Spinal cord (tissue), 10 donors: Measurements from ENCODE around the gene DIP2B. TPM values are rescaled to one million over a fixed set of nuclear protein-coding genes. Genes with fewer than 3 reads are reported as not detected.
"Not testable (repeated sequence)": the region's sequence is repeated elsewhere in the genome, so short reads cannot be mapped to it uniquely, and the experiment has no call there.

Experiments used
- DNase-seq, 6 donors: peaks; one replicate each; pipeline versions ENCODE4 v3.0.0 to v3.0.0-alpha.2; 2013 to 2015; ENCODE audit warnings: low spot score in 6 of 6, low read depth in 4 of 6
- H3K27ac ChIP-seq: one replicate; pipeline ENCODE4 v1.5.1; 2013; ENCODE audit warnings: low read depth, low read length, control low read depth
- H3K27me3 ChIP-seq: one replicate; pipeline ENCODE4 v1.6.1; 2013; ENCODE audit warnings: low read length; ENCODE audit not compliant: control insufficient read depth, insufficient read depth
- H3K36me3 ChIP-seq: one replicate; pipeline ENCODE4 v1.6.1; 2013; ENCODE audit warnings: low read length; ENCODE audit not compliant: control insufficient read depth, insufficient read depth
- H3K4me1 ChIP-seq: one replicate; pipeline ENCODE4 v1.6.1; 2013; ENCODE audit warnings: low read length; ENCODE audit not compliant: control insufficient read depth, insufficient read depth
- H3K4me3 ChIP-seq: one replicate; pipeline ENCODE4 v1.5.1; 2013; ENCODE audit warnings: low read depth, low read length, control low read depth
- H3K9me3 ChIP-seq: one replicate; pipeline ENCODE4 v1.6.1; 2013; ENCODE audit warnings: low read length; ENCODE audit not compliant: control insufficient read depth, insufficient read depth
- WGBS: methylation state at CpG from one replicate; pipeline ENCODE4 v1.1.5; 2013; ENCODE audit warnings: missing lambda C conversion rate; ENCODE audit not compliant: insufficient coverage; 5-methylcytosine and 5-hydroxymethylcytosine counted together
- long read RNA-seq, 4 donors: transcript quantifications; one replicate each; lab custom pipeline, GENCODE V29; 2026
- polyA plus RNA-seq, 2 donors: library from polyadenylated mRNA; unstranded; fragments of 120-200 nt; gene quantifications; one replicate each; pipeline ENCODE4 v1.2.1, GENCODE V29; 2013; ENCODE audit not compliant: insufficient read length in 2 of 2
- total RNA-seq, 2 donors: library from RNA; depleted of rRNA in 1 of 2; stranded (reverse); fragments of 120-200 nt in 1 of 2; fragments of >200 nt in 1 of 2; gene quantifications; one replicate each; pipeline versions ENCODE4 v1.2.3 to v1.2.4, GENCODE V29; 2013 to 2014
- donor health status: healthy.

DIP2B gene, protein sequence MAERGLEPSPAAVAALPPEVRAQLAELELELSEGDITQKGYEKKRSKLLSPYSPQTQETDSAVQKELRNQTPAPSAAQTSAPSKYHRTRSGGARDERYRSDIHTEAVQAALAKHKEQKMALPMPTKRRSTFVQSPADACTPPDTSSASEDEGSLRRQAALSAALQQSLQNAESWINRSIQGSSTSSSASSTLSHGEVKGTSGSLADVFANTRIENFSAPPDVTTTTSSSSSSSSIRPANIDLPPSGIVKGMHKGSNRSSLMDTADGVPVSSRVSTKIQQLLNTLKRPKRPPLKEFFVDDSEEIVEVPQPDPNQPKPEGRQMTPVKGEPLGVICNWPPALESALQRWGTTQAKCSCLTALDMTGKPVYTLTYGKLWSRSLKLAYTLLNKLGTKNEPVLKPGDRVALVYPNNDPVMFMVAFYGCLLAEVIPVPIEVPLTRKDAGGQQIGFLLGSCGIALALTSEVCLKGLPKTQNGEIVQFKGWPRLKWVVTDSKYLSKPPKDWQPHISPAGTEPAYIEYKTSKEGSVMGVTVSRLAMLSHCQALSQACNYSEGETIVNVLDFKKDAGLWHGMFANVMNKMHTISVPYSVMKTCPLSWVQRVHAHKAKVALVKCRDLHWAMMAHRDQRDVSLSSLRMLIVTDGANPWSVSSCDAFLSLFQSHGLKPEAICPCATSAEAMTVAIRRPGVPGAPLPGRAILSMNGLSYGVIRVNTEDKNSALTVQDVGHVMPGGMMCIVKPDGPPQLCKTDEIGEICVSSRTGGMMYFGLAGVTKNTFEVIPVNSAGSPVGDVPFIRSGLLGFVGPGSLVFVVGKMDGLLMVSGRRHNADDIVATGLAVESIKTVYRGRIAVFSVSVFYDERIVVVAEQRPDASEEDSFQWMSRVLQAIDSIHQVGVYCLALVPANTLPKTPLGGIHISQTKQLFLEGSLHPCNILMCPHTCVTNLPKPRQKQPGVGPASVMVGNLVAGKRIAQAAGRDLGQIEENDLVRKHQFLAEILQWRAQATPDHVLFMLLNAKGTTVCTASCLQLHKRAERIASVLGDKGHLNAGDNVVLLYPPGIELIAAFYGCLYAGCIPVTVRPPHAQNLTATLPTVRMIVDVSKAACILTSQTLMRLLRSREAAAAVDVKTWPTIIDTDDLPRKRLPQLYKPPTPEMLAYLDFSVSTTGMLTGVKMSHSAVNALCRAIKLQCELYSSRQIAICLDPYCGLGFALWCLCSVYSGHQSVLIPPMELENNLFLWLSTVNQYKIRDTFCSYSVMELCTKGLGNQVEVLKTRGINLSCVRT (N-terminal part only)
- 10 to 100 TPM; 50.0 to 90.8 TPM for total RNA-seq
- polyA plus RNA-seq, result 10 to 100 TPM; 41.8 to 58.0 TPM
- long read RNA-seq, donor 1, full-length matches to known transcripts, result 7 of 13 reads
- long read RNA-seq, donor 1, partial matches to known transcripts, result 6 of 13 reads
- long read RNA-seq, donor 1, other reads (novel, unspliced or antisense), result 0 of 13 reads
- long read RNA-seq, donor 2, partial matches to known transcripts, result 13 of 15 reads
- long read RNA-seq, donor 2, other reads (novel, unspliced or antisense), result 0 of 15 reads
- long read RNA-seq, donor 3, full-length matches to known transcripts, result 3 of 36 reads
- long read RNA-seq, donor 3, partial matches to known transcripts, result 33 of 36 reads
- long read RNA-seq, donor 3, other reads (novel, unspliced or antisense), result 0 of 36 reads
- long read RNA-seq, donor 4, partial matches to known transcripts, result 12 of 12 reads
- long read RNA-seq, donor 4, other reads (novel, unspliced or antisense), result 0 of 12 reads

DNA sequence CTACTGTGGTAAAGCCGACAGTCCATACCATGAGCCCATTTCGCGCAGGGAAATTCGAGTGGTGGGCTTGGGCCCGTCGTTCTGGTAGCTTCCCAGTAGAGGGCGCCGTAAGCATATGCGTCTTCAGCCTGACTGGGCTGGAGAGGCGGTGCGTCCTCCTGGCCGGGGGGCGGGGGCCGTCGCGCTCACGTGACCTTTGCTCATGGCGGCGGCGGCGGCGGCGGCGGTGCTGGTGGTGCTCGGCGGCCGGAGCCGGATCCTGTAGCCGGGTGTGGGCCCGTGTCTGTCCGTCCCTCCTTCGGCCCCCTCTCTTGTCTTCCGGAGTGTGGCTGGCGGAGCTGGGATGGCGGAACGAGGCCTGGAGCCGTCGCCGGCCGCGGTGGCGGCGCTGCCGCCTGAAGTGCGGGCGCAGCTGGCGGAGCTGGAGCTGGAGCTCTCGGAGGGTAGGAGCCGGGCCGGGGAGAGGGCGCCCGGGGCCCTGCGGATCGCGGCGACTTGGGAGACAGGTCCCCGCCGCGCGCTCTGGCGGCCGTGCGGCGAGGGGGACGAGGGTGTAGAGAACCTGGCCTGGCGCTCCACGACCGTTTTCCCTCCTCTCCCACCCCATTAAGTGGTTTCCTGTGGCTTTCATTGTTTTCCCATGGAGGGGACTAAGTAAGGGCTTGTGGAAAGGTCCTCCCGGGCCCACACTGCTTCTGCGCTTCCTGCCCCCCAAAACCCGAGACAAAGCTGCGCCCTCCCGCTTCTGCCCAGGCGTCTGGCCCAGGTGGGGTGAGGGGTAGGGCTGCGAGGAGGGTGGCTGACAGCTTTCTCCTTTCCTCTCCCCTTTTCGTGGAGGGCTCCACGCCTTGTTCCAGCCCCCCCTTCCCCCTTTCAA is at the start of gene DIP2B:
DIP2B (plus strand) TSS at position 188 of the 877 bp plus-strand sequence; CDS start at position 344, 156 bp downstream.
- H3K27me3 ChIP-seq, result no peaks in the 10 kb centered on the region
- peak within 1 kb of the TSS; percentile 93 for H3K27ac ChIP-seq
- no peaks in the 10 kb centered on the region for H3K36me3 ChIP-seq
- peak; percentile 68 to 98 (median 91) for DNase-seq
- H3K4me1 ChIP-seq, result peaks cover 13% of the 10 kb centered on the region
- peak within 1 kb of the TSS; percentile 87 for H3K4me3 ChIP-seq
- under 1% methylated on average over 68 of the region's 77 CpGs for WGBS
- no peaks in the 10 kb centered on the region for H3K9me3 ChIP-seq

- peaks cover 22% of the 10 kb centered on the region for H3K36me3 ChIP-seq
- no peaks in the 10 kb centered on the region for H3K27me3 ChIP-seq
- no peak overlapping the region for H3K4me3 ChIP-seq
- no peak for DNase-seq
- H3K9me3 ChIP-seq, result no peaks in the 10 kb centered on the region
- no peak overlapping the region for H3K27ac ChIP-seq
- no peaks in the 10 kb centered on the region for H3K4me1 ChIP-seq
Observed at GRCh38 chr12:50458606-50459005, 46.2 kb upstream of the DIP2B start.

- peaks cover 46% of the 10 kb centered on the region for H3K36me3 ChIP-seq
Observed at GRCh38 chr12:50467439-50467838, 37.3 kb upstream of the DIP2B start.

DNA sequence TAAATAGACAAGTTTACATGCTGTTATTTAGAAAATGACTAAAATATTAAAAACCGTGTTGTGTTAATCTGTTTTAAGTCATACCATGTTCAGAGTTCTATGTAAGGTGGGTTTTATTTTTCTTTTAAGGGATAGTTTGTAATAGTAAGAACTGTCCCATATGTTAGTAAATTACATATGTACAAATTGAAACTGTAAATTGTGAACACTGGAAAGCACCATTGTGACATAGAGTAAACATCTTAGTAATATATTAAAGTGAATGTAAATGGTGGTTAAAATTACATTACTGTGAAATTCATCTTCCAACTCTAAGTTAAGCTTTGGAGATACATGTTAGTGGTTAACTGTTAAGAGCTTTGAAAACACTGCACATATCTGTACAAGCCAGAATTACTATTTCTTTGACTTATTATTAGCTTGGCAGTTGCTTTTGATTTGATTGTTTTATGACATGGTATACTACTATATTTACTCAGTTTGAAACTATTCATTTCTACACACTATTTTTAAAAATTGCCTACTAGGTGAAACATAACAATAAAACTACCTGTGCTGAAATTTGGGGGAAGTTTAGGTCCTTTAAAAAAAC is 27.4 kb upstream of the DIP2B start:
- Histone ChIP-seq H3K4me1 (no peaks in the 10 kb centered on the region), H3K36me3 (peaks cover 15% of the 10 kb centered on the region), H3K27me3 (no peaks in the 10 kb centered on the region), H3K4me3 (no peak overlapping the region), H3K27ac (no peak overlapping the region), H3K9me3 (no peaks in the 10 kb centered on the region)
- no peak for DNase-seq
- no CpG with 5 or more reads among the region's 1 CpG for WGBS

More at GRCh38 chr12:50467439-50467838, 37.3 kb upstream of the DIP2B start:
- no peaks in the 10 kb centered on the region for H3K4me1 ChIP-seq
- H3K4me3 ChIP-seq, result no peak overlapping the region
- H3K27ac ChIP-seq, result no peak overlapping the region
- no peaks in the 10 kb centered on the region for H3K27me3 ChIP-seq
- H3K9me3 ChIP-seq, result peaks cover 2% of the 10 kb centered on the region
- no peak for DNase-seq
- 100% methylated on average over 2 of the region's 3 CpGs for WGBS

DNA sequence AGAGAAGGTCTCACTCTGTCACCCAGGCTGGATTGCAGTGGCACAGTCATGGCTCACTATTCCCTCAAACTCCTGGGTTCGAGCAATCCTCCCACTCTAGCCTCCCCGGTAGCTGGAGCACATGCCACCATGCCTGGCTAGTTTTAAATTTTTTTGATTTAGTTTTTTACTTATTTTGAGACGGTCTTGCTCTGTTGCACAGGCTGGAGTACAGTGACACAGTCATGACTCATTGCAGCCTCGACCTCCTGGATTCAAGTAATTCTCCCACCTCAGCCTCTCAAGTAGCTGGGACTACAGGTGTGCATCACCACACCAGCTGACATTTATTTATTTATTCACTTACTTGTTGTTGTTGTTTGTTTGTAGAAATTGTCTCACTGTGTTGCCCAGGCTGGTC is 22.2 kb upstream of the DIP2B start:
- Histone ChIP-seq H3K27ac (no peak overlapping the region), H3K27me3 (no peaks in the 10 kb centered on the region), H3K4me3 (no peak overlapping the region), H3K9me3 (no peaks in the 10 kb centered on the region), H3K36me3 (no peaks in the 10 kb centered on the region), H3K4me1 (no peaks in the 10 kb centered on the region)
- WGBS, result 100% methylated on average over 2 of the region's 4 CpGs
- DNase-seq, result no peak

DNA sequence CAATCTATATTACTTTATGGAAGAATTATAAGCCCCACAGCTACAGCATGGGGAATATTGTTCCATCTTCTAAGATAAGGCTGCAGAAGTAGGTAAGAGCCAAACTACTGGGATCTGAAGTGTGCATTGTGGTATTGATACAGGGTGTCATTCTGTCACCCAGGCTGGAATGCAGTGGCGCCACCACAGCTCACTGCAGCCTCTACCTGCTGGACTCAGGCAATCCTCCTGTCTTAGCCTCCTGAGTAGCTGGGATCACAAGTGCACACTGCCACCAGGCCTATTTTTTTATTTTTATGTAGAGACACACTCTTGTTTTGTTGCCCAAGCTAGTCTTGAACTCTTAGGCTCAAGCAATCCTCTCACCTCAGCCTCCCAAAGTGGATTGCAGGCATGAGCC is 21.3 kb upstream of the DIP2B start:
- no peaks in the 10 kb centered on the region for H3K9me3 ChIP-seq
- H3K36me3 ChIP-seq, result no peaks in the 10 kb centered on the region
- no peak for DNase-seq
- no peaks in the 10 kb centered on the region for H3K4me1 ChIP-seq
- H3K27ac ChIP-seq, result no peak overlapping the region
- H3K4me3 ChIP-seq, result no peak overlapping the region
- H3K27me3 ChIP-seq, result no peaks in the 10 kb centered on the region
- 100% methylated on average over 1 of the region's 1 CpG for WGBS

- H3K4me1 ChIP-seq, result no peaks in the 10 kb centered on the region
- H3K27me3 ChIP-seq, result no peaks in the 10 kb centered on the region
- no peak overlapping the region for H3K27ac ChIP-seq
- WGBS, result no CpG with 5 or more reads among the region's 5 CpGs
- H3K9me3 ChIP-seq, result peaks cover 2% of the 10 kb centered on the region
- DNase-seq, result no peak
- no peaks in the 10 kb centered on the region for H3K36me3 ChIP-seq
- H3K4me3 ChIP-seq, result no peak overlapping the region
Observed at GRCh38 chr12:50488801-50489200, 16.0 kb upstream of the DIP2B start.

DNA sequence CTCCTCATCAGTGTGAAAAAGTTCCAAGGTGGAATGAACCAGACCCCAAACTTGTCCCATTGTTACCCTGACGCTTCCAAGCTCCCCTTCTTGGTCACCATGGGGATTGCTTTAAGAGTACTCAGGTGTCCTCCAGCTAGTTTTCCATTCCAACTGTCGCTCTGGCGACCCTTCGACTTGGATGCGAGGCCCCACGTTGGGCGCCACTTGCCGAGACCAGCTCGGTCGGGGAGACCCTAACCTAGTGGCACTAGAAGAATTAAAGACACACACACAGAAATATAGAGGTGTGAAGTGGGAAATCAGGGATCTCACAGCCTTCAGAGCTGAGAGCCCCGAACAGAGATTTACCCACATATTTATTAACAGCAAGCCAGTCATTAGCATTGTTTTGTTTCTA is 6.7 kb upstream of the DIP2B start:
- WGBS, result 100% methylated on average over 1 of the region's 11 CpGs
- H3K36me3 ChIP-seq, H3K9me3 ChIP-seq, H3K4me1 ChIP-seq, H3K4me3 ChIP-seq, H3K27me3 ChIP-seq, DNase-seq, H3K27ac ChIP-seq: not testable (repeated sequence)
